HepG2 (cell line): ENCODE data around the gene UBQLN1. TPM values are rescaled to one million over a fixed set of nuclear protein-coding genes. Genes with fewer than 3 reads are reported as not detected.
A peak's percentile ranks its signal among the peaks of the same experiment; 100 is the strongest.

Experiments used
- BCL6 ChIP-seq: IDR thresholded peaks from 2 replicates; pipeline ENCODE4 v1.6.1; 2016; ENCODE audit warnings: missing genetic modification reagents, missing compliant biosample characterization
- CEBPB ChIP-seq: IDR thresholded peaks from 2 replicates; pipeline ENCODE4 v1.6.1; 2011; ENCODE audit warnings: low read depth, low read length, improper control_type of control experiment, borderline replicate concordance
- EHMT2 ChIP-seq: fragments of 200-600 bp; sonication (generic); IDR thresholded peaks from 2 replicates; pipeline ENCODE4 v1.7.0; 2017; ENCODE audit warnings: antibody characterized with exemption, low read depth, low read length, borderline replicate concordance
- EP300 ChIP-seq, 3 experiments: sonication (generic) in 1 of 3; formaldehyde crosslinking in 1 of 3; IDR thresholded peaks; 2 replicates each; pipeline versions ENCODE4 v1.5.1 to v1.6.1; 2011 to 2020; ENCODE audit warnings: low read depth in 2 of 3, low read length in 2 of 3, borderline replicate concordance in 1 of 3, improper control_type of control experiment in 1 of 3, mild to moderate bottlenecking in 1 of 3, missing genetic modification reagents in 1 of 3, moderate library complexity in 1 of 3
- HMGA1 ChIP-seq: sonication (generic); formaldehyde crosslinking; conservative IDR thresholded peaks from 2 replicates; pipeline ENCODE4 v1.4.0; 2020; ENCODE audit warnings: missing genetic modification reagents
- HOXD1 ChIP-seq: sonication (generic); formaldehyde crosslinking; IDR thresholded peaks from 2 replicates; pipeline ENCODE4 v1.5.0; 2020; ENCODE audit warnings: missing genetic modification reagents
- JUNB ChIP-seq: sonication (generic); formaldehyde crosslinking; IDR thresholded peaks from 2 replicates; pipeline ENCODE4 v1.8.0; 2022; ENCODE audit warnings: missing genetic modification reagents, mild to moderate bottlenecking, borderline replicate concordance
- REXO4 ChIP-seq: sonication (generic); formaldehyde crosslinking; IDR thresholded peaks from 2 replicates; pipeline ENCODE4 v1.8.0; 2022; ENCODE audit warnings: missing genetic modification reagents, mild to moderate bottlenecking, borderline replicate concordance
- THAP8 ChIP-seq: sonication (generic); formaldehyde crosslinking; IDR thresholded peaks from 2 replicates; pipeline ENCODE4 v1.5.1; 2020; ENCODE audit warnings: missing genetic modification reagents, mild to moderate bottlenecking, borderline replicate concordance
- XBP1 ChIP-seq: sonication (generic); formaldehyde crosslinking; IDR thresholded peaks from 2 replicates; pipeline ENCODE4 v1.5.0; 2020; ENCODE audit warnings: missing genetic modification reagents
- ZGPAT ChIP-seq: IDR thresholded peaks from 2 replicates; pipeline ENCODE4 v1.6.1; 2016; ENCODE audit warnings: mild to moderate bottlenecking
- ZNF3 ChIP-seq: IDR thresholded peaks from 2 replicates; pipeline ENCODE4 v1.7.0; 2017; ENCODE audit warnings: inconsistent platforms
- ZNF34 ChIP-seq: sonication (generic); formaldehyde crosslinking; IDR thresholded peaks from 2 replicates; pipeline ENCODE4 v1.4.0; 2020; ENCODE audit warnings: mild to moderate bottlenecking, missing genetic modification reagents, borderline replicate concordance
- ZNF468 ChIP-seq: sonication (generic); formaldehyde crosslinking; IDR thresholded peaks from 2 replicates; pipeline ENCODE4 v1.8.0; 2022; ENCODE audit warnings: mild to moderate bottlenecking, moderate library complexity, missing genetic modification reagents
- polyA plus RNA-seq, 8 experiments: library from polyadenylated mRNA; depleted of rRNA in 3 of 8; stranded (reverse) in 7 of 8; unstranded in 1 of 8; fragments of >200 nt; fragmentation: Illumina TruSeq in 4 of 8; extraction: Trizol in 4 of 8; gene quantifications; 2 replicates each; pipeline versions ENCODE4 v1.2.1 to v1.2.3, GENCODE V29; 2011 to 2016; ENCODE audit warnings: low read depth in 4 of 8, missing spikeins in 1 of 8, mixed read lengths in 1 of 8; ENCODE audit not compliant: insufficient read depth in 1 of 8
- total RNA-seq, 5 experiments: library from RNA; depleted of rRNA; stranded (reverse); fragments of >200 nt; fragmentation: Illumina TruSeq; extraction: Trizol; gene quantifications; 2 replicates each; pipeline ENCODE4 v1.2.3, GENCODE V29; 2016; ENCODE audit warnings: low read depth in 1 of 5
- TF ChIP-seq, protein P1 (sequence below): sonication (generic); formaldehyde crosslinking; IDR thresholded peaks from 2 replicates; pipeline ENCODE4 v1.4.0; 2020; ENCODE audit warnings: mild to moderate bottlenecking, missing genetic modification reagents
- TF ChIP-seq, protein P2 (sequence below): sonication (generic); formaldehyde crosslinking; conservative IDR thresholded peaks from 2 replicates; pipeline ENCODE4 v1.4.0; 2020; ENCODE audit warnings: missing genetic modification reagents
- TF ChIP-seq, protein P3 (sequence below): sonication (generic); formaldehyde crosslinking; IDR thresholded peaks from 2 replicates; pipeline ENCODE4 v1.4.0; 2020; ENCODE audit warnings: low read depth, missing genetic modification reagents

UBQLN1 gene
- total and polyA plus RNA-seq, 2 of the 13 experiments (the other 11 are each of a cell fraction or from before 2014, with no cell fraction given): 78.1 to 83.8 TPM

GRCh38 chr9:83708515-83709158 is 879 bp upstream of the UBQLN1 start (continued):
- no peak for TF ChIP-seq ZGPAT (CRISPR knock-in tag)
- no peak for TF ChIP-seq THAP8 (CRISPR knock-in tag)
- no peak for TF ChIP-seq BCL6 (CRISPR knock-in tag)
- TF ChIP-seq, protein P1, sequence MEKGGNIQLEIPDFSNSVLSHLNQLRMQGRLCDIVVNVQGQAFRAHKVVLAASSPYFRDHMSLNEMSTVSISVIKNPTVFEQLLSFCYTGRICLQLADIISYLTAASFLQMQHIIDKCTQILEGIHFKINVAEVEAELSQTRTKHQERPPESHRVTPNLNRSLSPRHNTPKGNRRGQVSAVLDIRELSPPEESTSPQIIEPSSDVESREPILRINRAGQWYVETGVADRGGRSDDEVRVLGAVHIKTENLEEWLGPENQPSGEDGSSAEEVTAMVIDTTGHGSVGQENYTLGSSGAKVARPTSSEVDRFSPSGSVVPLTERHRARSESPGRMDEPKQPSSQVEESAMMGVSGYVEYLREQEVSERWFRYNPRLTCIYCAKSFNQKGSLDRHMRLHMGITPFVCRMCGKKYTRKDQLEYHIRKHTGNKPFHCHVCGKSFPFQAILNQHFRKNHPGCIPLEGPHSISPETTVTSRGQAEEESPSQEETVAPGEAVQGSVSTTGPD: no peak
- TF ChIP-seq, protein P2, sequence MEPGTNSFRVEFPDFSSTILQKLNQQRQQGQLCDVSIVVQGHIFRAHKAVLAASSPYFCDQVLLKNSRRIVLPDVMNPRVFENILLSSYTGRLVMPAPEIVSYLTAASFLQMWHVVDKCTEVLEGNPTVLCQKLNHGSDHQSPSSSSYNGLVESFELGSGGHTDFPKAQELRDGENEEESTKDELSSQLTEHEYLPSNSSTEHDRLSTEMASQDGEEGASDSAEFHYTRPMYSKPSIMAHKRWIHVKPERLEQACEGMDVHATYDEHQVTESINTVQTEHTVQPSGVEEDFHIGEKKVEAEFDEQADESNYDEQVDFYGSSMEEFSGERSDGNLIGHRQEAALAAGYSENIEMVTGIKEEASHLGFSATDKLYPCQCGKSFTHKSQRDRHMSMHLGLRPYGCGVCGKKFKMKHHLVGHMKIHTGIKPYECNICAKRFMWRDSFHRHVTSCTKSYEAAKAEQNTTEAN (CRISPR knock-in tag): no peak
- no peak for TF ChIP-seq JUNB (CRISPR knock-in tag)
- TF ChIP-seq ZNF3 (CRISPR knock-in tag): peak; percentile 11; the same call in 1 of the 2 replicates
- TF ChIP-seq EHMT2: no peak
- TF ChIP-seq HOXD1 (CRISPR knock-in tag): no peak
- peak; percentile 98 for TF ChIP-seq CEBPB
- peak; percentile 12 to 47; a peak in 2 of 4 replicates for TF ChIP-seq EP300 (IDR thresholded peaks at IDR 0.05; ENCODE audit: low read depth in 2 of 2, low read length in 2 of 2)
- no peak for TF ChIP-seq EP300 (CRISPR knock-in tag; IDR thresholded peaks at IDR 0.05; ENCODE audit: borderline replicate concordance)
- no peak for TF ChIP-seq ZNF468 (CRISPR knock-in tag)
- TF ChIP-seq, protein P3, sequence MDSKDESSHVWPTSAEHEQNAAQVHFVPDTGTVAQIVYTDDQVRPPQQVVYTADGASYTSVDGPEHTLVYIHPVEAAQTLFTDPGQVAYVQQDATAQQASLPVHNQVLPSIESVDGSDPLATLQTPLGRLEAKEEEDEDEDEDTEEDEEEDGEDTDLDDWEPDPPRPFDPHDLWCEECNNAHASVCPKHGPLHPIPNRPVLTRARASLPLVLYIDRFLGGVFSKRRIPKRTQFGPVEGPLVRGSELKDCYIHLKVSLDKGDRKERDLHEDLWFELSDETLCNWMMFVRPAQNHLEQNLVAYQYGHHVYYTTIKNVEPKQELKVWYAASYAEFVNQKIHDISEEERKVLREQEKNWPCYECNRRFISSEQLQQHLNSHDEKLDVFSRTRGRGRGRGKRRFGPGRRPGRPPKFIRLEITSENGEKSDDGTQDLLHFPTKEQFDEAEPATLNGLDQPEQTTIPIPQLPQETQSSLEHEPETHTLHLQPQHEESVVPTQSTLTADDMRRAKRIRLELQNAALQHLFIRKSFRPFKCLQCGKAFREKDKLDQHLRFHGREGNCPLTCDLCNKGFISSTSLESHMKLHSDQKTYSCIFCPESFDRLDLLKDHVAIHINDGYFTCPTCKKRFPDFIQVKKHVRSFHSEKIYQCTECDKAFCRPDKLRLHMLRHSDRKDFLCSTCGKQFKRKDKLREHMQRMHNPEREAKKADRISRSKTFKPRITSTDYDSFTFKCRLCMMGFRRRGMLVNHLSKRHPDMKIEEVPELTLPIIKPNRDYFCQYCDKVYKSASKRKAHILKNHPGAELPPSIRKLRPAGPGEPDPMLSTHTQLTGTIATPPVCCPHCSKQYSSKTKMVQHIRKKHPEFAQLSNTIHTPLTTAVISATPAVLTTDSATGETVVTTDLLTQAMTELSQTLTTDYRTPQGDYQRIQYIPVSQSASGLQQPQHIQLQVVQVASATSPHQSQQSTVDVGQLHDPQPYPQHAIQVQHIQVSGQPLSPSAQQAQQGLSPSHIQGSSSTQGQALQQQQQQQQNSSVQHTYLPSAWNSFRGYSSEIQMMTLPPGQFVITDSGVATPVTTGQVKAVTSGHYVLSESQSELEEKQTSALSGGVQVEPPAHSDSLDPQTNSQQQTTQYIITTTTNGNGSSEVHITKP (CRISPR knock-in tag): peak; percentile 16; the same call in 1 of the 2 replicates
- TF ChIP-seq XBP1 (CRISPR knock-in tag): no peak
- TF ChIP-seq REXO4: no peak
- TF ChIP-seq HMGA1 (CRISPR knock-in tag): no peak
- TF ChIP-seq ZNF34: no peak
